Tibial nerve (tissue), 4 donors: Measurements from ENCODE around the gene NKX3-2.

Experiments used
- EP300 ChIP-seq, 2 donors: sonication (generic); formaldehyde crosslinking; IDR thresholded peaks; one replicate each; pipeline ENCODE4 v1.6.1; 2017; ENCODE audit warnings: antibody characterized with exemption in 2 of 2, mild to moderate bottlenecking in 1 of 2
- POLR2A ChIP-seq, 2 donors: fragments of 450-650 bp; IDR thresholded peaks; one replicate each; pipeline ENCODE4 v1.6.1; 2017; ENCODE audit warnings: antibody characterized with exemption in 2 of 2, mild to moderate bottlenecking in 2 of 2, moderate library complexity in 2 of 2
- TF ChIP-seq, protein P1 (sequence below), 5 experiments: fragments of 200-600 bp in 3 of 5; fragments of 450-650 bp in 2 of 5; sonication (generic) in 3 of 5; IDR thresholded peaks; one replicate each; pipeline ENCODE4 v1.5.1; 2016 to 2019; ENCODE audit warnings: antibody characterized with exemption in 5 of 5, mild to moderate bottlenecking in 3 of 5, moderate library complexity in 2 of 5

GRCh38 chr4:13504374-13504773 lies 39.9 kb downstream of the NKX3-2 start:
- TF ChIP-seq POLR2A (IDR thresholded peaks at IDR 0.05): no peak
- TF ChIP-seq, protein P1, sequence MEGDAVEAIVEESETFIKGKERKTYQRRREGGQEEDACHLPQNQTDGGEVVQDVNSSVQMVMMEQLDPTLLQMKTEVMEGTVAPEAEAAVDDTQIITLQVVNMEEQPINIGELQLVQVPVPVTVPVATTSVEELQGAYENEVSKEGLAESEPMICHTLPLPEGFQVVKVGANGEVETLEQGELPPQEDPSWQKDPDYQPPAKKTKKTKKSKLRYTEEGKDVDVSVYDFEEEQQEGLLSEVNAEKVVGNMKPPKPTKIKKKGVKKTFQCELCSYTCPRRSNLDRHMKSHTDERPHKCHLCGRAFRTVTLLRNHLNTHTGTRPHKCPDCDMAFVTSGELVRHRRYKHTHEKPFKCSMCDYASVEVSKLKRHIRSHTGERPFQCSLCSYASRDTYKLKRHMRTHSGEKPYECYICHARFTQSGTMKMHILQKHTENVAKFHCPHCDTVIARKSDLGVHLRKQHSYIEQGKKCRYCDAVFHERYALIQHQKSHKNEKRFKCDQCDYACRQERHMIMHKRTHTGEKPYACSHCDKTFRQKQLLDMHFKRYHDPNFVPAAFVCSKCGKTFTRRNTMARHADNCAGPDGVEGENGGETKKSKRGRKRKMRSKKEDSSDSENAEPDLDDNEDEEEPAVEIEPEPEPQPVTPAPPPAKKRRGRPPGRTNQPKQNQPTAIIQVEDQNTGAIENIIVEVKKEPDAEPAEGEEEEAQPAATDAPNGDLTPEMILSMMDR (IDR thresholded peaks at IDR 0.05): no peak
- TF ChIP-seq EP300 (IDR thresholded peaks at IDR 0.05): no peak
